Esophagus squamous epithelium (tissue), 5 donors: ENCODE results near the gene SERPINA5. TPM values are rescaled to one million over a fixed set of nuclear protein-coding genes. Genes with fewer than 3 reads are reported as not detected.

ENCODE experiments used
- DNase-seq: peaks from one replicate; lab custom pipeline; 2025; lab: John Stamatoyannopoulos, UW
- H3K27ac ChIP-seq, 4 donors: fragments of 200-600 bp; sonication (generic); one replicate each; pipeline ENCODE4 v1.5.1; 2016 to 2019; ENCODE audit warnings: mild to moderate bottlenecking in 1 of 4
- H3K27me3 ChIP-seq, 4 donors: fragments of 200-600 bp; sonication (generic); 1 replicate in 3 of 4; 2 replicates in 1 of 4; pipeline versions ENCODE4 v1.5.1 to v1.6.0; 2017 to 2021; ENCODE audit warnings: antibody characterized with exemption in 1 of 4
- H3K36me3 ChIP-seq, 3 donors: fragments of 200-600 bp; sonication (generic); one replicate each; pipeline ENCODE4 v1.5.1; 2016 to 2019
- H3K4me1 ChIP-seq, 3 donors: fragments of 200-600 bp; sonication (generic); one replicate each; pipeline ENCODE4 v1.5.1; 2017 to 2019
- H3K4me3 ChIP-seq, 4 donors: fragments of 200-600 bp; sonication (generic); 1 replicate in 3 of 4; 2 replicates in 1 of 4; pipeline ENCODE4 v1.5.1; 2016 to 2019; ENCODE audit warnings: mild to moderate bottlenecking in 2 of 4, moderate library complexity in 1 of 4
- H3K9me3 ChIP-seq, 3 donors: fragments of 200-600 bp; sonication (generic); one replicate each; pipeline ENCODE4 v1.5.1; 2016 to 2019
- CTCF ChIP-seq, 6 experiments: fragments of 450-650 bp in 4 of 6; fragments of 200-600 bp in 2 of 6; sonication (generic) in 2 of 6; IDR thresholded peaks; one replicate each; pipeline ENCODE4 v1.5.1; 2016 to 2019; ENCODE audit warnings: antibody characterized with exemption in 6 of 6, mild to moderate bottlenecking in 4 of 6, moderate library complexity in 4 of 6
- POLR2A ChIP-seq, 4 donors: fragments of 450-650 bp; IDR thresholded peaks; one replicate each; pipeline ENCODE4 v1.6.1; 2017; ENCODE audit warnings: antibody characterized with exemption in 4 of 4, mild to moderate bottlenecking in 4 of 4, moderate library complexity in 3 of 4
- WGBS, 2 donors: methylation state at CpG; one replicate each; pipeline ENCODE4 v1.1.5; 2018; 5-methylcytosine and 5-hydroxymethylcytosine counted together
- intact Hi-C: fragments of 100-400 bp; cut with DNase I; formaldehyde crosslinking; loops from one replicate; pipeline ENCODE4 v1.15.0; 2022
- total RNA-seq, 4 donors: library from RNA; depleted of rRNA; stranded (reverse); fragments of >200 nt; gene quantifications; one replicate each; pipeline ENCODE4 v1.1.0, GENCODE V29; 2016
- donor health status: DM: yes; HTN: yes; CAD: no.

SERPINA5 gene
- total RNA-seq, 4 donors from 2014 or later = 0.12 to 0.38 (median 0.35) TPM; not detected in 1

GRCh38 chr14:94545131-94545841, 35.9 kb upstream of the SERPINA5 start:
- no peaks in the 10 kb centered on the region for H3K36me3 ChIP-seq
- H3K27me3 ChIP-seq = peaks cover 0 to 34% (median 0%) of the 10 kb centered on the region in 4 donors
- intact Hi-C loops = loop anchor here (10.0 kb wide), 1 partner anchor 120 kb away; no protein-coding TSS in a partner anchor
- H3K4me1 ChIP-seq = peaks cover 0 to 29% (median 14%) of the 10 kb centered on the region in 3 donors
- no peak for DNase-seq
- peaks cover 0 to 9% (median 0%) of the 10 kb centered on the region in 3 donors for H3K9me3 ChIP-seq
- no peak overlapping the region for H3K27ac ChIP-seq
- H3K4me3 ChIP-seq = no peak overlapping the region
- WGBS, 2 donors = 70 to 71% methylated on average over 13 to 14 of the region's 15 CpGs
- no peak for TF ChIP-seq POLR2A (IDR thresholded peaks at IDR 0.05)
- TF ChIP-seq CTCF (IDR thresholded peaks at IDR 0.05) = no peak

GRCh38 chr14:94547151-94547680, 34.0 kb upstream of the SERPINA5 start:
- intact Hi-C loops = loop anchor here (10.0 kb wide), 1 partner anchor 122 kb away; no protein-coding TSS in a partner anchor
- peaks cover 0 to 38% (median 0%) of the 10 kb centered on the region in 4 donors for H3K27me3 ChIP-seq
- H3K9me3 ChIP-seq = peaks cover 0 to 9% (median 0%) of the 10 kb centered on the region in 3 donors
- TF ChIP-seq POLR2A (IDR thresholded peaks at IDR 0.05) = no peak
- TF ChIP-seq CTCF (IDR thresholded peaks at IDR 0.05) = no peak
- no peaks in the 10 kb centered on the region for H3K36me3 ChIP-seq
- no peak for DNase-seq
- 86 to 94% methylated on average over 6 of the region's 8 CpGs for WGBS, 2 donors
- peaks cover 0 to 22% (median 14%) of the 10 kb centered on the region in 3 donors for H3K4me1 ChIP-seq
- no peak overlapping the region for H3K4me3 ChIP-seq
- no peak overlapping the region for H3K27ac ChIP-seq

DNA sequence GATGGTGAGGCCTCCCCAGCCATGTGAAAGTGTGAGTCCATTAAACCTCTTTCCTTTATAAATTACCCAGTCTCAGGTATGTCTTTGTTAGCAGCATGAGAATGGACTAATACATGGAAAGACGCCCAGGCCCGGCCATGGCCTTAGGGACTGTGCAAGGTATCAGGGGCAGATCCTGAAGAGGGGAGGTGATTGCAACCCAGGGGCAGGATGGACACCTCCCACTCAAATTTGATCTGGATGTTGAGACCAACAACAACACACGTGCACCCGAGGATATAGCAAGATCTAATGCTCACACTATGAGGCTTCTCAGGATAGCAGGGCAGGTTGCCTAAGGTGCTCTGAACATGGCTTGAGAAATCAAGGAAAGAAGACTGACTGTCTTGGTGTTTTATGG, 33.5 kb upstream of the SERPINA5 start:
- Histone ChIP-seq H3K36me3 (no peaks in the 10 kb centered on the region), H3K27ac (no peak overlapping the region), H3K27me3 (peaks cover 0 to 33% (median 0%) of the 10 kb centered on the region in 4 donors), H3K4me1 (peaks cover 0 to 17% (median 11%) of the 10 kb centered on the region in 3 donors), H3K4me3 (no peak overlapping the region), H3K9me3 (peaks cover 0 to 9% (median 0%) of the 10 kb centered on the region in 3 donors)
- DNase-seq = no peak
- TF ChIP-seq POLR2A (IDR thresholded peaks at IDR 0.05) = no peak
- no peak for TF ChIP-seq CTCF (IDR thresholded peaks at IDR 0.05)
- intact Hi-C loops = loop anchor here (10.0 kb wide), 1 partner anchor 123 kb away; no protein-coding TSS in a partner anchor
- WGBS, 2 donors = 50 to 66% methylated on average over 2 to 4 of the region's 4 CpGs

- peaks cover 0 to 9% (median 0%) of the 10 kb centered on the region in 3 donors for H3K9me3 ChIP-seq
- no peaks in the 10 kb centered on the region for H3K36me3 ChIP-seq
- no peak for TF ChIP-seq POLR2A (IDR thresholded peaks at IDR 0.05)
- TF ChIP-seq CTCF (IDR thresholded peaks at IDR 0.05) = no peak
- H3K27ac ChIP-seq = no peak overlapping the region
- peaks cover 0 to 10% (median 7%) of the 10 kb centered on the region in 3 donors for H3K4me1 ChIP-seq
- intact Hi-C loops = loop anchor here (10.0 kb wide), 1 partner anchor 124 kb away; no protein-coding TSS in a partner anchor
- 79 to 83% methylated on average over 14 of the region's 14 CpGs for WGBS, 2 donors
- no peak for DNase-seq
- no peak overlapping the region for H3K4me3 ChIP-seq
- H3K27me3 ChIP-seq = peaks cover 0 to 32% (median 0%) of the 10 kb centered on the region in 4 donors
Measured at GRCh38 chr14:94548131-94548998, 32.9 kb upstream of the SERPINA5 start.
